Measurements from ENCODE around the gene TP53AIP1.

TP53AIP1 gene

GRCh38 chr11:128886406-128887124, 56.1 kb downstream of the TP53AIP1 start:
- peak; percentile 69 for DNase-seq

Measured in NCI-H146 (cell line).